Stromal cell of bone marrow (primary cell): Measurements from ENCODE around the gene PLAC1.
A peak's percentile ranks its signal among the peaks of the same experiment; 100 is the strongest.

Experiments used
- DNase-seq: peaks from one replicate; pipeline ENCODE4 v3.0.0-alpha.2; 2012; ENCODE audit warnings: low read depth

PLAC1 gene

DNA sequence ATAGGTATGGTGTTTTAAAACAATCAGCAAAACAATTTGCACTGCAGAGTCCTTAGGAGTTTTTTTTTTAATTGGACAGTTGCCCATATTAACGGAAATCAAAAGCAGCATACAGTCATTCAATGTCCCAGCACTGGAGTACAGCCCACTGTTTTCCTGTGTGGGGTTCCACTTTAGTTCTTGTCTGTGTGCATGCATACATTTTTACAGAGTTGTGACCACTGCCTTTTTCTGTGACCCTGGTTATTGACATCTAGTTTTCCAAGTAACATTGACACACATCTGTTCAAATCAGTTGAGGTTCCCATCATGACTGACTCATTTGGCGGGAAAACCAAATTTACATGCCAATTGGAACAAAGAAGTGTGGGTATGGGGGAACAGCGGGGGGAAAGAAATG, 115.0 kb downstream of the PLAC1 start:
- DNase-seq: no peak

DNA sequence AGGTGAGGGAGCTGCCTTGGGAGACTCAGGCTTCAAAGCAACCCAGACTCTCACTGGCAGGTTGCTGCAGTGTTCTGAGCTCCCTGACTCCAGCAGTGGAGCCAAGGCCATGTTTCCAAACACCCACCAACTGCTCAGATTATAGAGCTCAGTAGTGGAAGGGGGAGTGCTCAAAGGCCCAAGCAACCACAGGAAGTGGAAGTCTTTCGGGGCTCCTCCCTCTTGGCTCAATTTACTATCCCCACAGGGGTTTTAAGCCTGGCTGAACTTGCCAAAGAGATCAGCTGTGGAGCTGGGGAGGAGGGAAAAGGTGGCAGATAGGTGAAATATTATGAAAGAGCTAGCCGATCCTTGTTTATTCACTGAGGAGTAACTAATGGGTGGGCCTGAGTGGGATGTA, 115.8 kb downstream of the PLAC1 start:
- no peak for DNase-seq

DNA sequence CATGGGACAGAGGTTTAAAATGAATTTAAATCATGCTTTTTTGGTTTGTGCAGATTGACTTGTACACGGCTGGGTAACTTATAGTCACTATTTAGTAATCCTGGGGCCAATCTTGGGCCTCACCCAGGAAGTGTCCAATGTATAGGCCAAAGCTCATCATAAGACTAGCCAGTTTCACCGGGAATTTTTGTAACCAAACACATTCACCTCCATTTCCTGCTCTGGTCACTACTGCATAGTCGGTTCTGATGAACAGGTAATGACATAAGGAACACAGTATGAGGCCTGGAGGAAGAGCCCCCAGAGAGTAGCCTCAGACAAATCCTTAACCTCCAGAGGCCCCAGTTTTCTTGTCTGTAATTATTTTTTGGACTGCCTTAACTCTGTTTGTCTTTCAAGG, 116.4 kb downstream of the PLAC1 start:
- DNase-seq: no peak

DNA sequence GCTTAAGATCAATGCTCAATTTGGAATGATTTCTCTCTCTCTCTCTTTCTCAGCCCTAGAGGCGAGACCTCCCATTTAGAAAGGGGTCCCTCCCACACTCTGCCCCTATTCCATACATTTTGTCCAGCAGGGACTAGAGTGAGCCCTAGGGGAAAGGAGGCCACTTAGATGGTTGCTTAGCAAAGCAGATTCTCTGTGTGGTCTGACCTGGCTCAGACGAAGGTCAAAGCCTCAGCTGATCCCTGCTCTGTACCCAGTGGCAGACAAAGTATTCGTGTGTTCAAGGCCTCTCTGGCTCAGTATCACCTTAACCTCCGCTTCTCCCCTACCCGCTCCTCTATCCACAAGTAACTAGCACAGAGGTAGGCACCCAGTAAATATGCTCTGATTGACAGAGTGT, 120.0 kb downstream of the PLAC1 start:
- no peak for DNase-seq

DNA sequence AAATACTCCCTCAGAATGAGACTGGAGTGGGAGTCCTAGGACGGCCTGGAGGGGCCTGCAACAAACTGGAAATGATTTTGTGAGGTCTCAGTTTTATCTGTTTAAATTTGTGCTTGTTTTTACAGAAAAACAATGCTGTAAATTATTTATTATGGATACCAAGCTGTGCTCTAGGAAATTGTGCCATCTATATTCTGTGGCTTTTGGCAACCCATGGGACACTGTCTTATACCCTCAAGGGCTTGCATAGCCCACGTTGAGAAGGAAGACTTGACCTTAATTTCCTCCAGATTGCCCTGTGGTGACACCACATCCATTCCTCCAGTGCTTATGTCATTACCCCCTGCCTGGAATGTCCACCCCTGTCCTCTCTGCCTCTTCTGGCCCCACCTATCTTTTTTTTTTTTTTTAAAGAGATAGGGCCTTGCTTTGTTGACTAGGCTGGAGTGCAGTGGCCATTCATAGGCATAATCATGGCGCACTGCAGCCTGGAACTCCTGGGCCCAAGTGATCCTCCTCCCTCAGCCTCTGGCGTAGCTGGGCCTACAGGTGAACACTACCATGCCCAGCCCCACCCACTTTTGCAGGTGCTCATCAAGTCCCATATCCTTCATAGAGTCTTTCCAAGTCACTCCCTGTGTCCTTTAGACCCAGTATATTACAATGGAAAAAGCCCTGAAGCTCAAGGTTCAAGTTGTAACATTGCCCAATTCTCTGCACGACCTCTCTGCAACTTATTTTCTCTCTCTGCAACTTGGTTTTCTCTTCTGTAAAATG, 120.9 kb downstream of the PLAC1 start:
- DNase-seq: no peak

DNA sequence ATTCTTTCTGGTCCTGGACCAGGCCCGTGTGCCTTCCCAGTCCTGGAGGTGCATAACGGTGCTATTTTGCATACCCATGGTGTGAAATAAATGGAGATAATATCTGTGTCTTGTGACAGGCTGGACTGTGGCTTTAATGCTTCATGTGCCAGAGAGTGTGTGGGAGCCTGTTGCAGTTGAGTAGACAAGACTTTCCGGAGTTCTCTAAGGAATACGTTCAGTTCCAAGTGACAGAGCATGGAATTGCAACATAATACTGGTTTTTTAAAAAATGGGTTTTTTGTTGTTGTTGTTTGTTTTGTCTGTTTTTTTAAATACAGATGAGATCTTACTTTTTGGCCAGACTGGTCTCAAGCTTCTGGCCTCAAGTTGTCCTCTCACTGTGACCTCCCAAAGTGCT, 124.3 kb downstream of the PLAC1 start:
- DNase-seq: no peak

DNA sequence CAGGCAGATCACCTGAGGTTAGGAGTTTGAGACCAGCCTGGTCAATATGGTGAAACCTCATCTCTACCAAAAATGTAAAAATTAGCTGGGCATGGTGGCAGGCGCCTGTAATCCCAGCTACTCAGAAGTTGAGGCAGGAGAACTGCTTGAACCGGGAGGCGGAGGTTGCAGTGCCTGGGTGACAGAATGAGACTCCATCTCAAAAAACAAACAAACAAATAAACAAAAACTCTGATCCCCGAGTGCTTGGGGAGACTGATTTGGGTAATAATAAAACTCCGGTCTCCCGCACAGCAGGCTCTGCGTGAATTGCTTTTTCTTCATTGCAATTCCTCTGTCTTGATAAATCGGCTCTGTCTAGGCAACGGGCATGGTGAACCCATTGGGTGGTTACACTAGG, 124.9 kb downstream of the PLAC1 start:
- no peak for DNase-seq

DNA sequence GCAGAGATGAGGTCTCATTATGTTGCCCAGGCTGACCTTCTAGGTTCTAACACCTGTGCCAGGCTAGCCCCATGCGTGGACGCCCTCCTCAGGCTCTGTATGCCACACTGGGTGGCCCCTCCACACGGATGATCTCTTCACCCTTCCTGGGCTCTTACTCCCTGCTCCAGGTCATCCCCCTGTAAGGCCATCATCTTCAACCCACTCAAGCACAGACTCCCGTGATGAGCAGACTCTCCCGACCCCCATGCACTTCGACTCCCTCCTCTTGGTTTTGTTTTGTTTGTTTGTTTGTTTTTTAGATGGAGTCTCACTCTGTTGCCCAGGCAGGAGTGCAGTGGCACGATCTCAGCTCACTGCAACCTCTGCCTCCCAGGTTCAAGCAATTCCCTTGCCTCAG, 127.4 kb downstream of the PLAC1 start:
- no peak for DNase-seq

DNA sequence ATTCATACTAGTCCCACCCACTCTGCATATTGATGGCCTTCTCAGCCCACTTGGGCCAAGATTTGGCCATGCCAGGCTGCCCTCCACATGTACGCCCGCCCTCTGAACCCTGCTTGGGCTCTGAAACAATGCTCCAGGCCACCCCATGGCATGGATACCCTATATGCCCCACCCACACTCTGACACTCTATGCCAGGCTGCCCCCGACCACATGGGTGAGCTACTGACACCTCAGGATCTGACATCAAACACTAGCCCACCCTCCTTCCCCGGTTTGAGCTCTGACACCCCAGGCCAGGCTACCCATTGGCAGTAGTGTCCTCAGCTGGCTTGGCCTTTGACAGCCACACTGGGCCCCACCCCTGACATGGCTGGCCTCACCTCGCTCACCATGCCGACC, 128.8 kb downstream of the PLAC1 start:
- no peak for DNase-seq

DNA sequence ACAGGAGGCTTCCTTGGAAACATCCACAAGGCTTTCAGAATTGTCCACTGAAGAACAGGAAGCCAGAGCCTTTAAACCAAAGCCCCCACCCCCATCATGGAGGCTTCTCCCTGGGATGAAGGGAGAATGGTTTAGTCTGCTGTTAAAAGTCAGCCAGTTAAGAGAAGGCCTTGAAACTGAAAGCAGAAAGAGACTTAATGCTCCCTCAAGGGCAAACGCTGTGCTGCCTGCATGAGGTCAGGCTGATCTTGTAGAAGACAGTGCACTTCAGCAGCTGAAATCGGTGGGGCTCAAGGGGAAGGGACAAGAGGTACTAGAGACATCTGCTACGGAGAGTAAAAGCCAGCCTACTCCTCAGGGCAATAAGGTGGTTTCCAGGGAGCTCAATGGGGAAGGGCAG, 129.3 kb downstream of the PLAC1 start:
- DNase-seq: no peak

DNA sequence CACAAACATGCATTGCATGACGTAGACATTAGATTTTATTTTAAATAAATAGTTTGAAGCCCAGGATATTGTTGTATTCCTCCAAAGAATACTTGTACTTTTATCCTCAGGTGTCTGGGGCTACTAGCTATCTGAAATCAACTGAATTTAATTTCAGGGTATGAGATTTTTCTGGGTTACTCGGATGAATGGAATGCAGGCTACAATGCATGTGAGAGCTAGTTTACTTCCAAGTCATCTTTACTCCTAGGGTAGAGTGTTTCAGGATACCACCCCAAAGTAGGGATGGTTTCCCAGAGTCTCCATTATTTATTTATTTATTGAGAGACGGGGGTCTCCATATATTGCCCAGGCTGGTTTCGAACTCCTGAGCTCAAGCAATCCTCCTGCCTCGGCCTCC, 131.9 kb downstream of the PLAC1 start:
- no peak for DNase-seq

DNA sequence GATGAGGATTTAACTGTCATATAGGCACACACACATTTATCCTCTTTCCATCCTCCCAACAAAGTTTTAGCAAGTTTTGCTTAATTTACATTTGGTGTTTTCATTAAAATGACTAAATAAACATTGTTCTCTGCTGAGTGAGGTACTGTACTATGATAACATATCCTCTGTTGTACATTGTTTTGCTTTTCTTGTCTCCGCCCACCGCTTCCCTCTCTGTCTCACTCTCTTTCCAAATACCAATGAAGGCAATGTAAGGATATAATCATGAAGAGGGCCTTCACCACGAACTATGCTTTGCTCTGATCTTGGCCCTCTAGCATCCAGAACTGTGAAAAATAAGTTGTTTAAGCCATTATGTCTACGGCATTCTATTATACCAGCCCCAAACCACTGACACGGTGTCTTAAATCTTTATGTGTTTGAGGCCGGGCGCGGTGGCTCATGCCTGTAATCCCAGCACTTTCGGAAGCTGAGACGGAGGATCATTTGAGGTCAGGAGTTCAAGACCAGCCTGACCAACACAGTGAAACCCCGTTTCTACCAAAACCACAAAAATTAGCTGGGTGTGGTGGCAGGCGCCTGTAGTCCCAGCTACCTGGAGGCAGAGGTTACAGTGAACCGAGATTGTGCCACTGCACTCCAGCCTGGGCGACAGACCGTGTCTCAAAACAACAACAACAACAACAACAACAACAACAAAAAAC, 133.0 kb downstream of the PLAC1 start:
- DNase-seq: no peak

DNA sequence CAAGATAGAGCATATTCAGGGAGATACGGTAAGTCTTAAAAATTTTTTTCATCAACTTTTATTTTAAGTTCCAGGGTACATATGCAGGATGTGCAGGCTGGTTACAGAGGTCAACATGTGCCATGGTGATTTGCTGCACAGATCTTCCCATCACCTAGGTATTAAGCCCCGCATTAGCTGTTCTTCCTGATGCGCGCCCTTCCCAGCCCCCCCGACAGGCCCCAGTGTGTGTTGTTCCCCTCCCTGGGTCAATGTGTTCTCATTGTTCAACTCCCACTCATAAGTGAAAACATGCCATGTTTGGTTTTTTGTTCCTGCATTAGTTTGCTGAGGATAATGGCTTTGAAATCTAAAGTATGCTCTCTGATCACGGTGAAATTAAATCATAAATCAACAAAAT, 134.1 kb downstream of the PLAC1 start:
- no peak for DNase-seq

DNA sequence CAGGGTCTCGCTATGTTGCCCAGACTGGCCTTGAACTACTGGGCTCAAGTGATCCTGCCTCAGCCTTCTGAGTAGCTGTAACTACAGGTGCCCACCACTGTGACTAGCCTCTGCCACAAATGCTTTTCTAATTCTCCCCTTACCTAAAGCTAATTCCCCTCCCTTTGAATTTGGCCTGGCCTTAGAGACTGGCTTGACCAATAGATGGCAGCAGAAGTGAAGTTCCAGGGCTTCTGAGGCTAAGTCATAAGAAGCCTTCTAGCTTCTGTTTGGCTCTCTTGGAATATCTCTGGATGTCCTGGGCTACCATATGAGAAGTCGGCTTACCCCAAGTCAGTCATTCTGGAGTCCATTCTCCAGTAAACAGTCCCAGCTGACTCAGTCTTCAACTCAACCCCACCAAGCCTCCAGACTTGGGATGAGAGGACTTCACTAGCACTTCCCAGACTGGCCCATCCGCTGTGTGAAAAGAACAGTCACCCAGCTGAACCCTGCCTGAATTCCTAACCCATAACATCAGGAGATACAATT, 137.3 kb downstream of the PLAC1 start:
- peak; percentile 43 for DNase-seq
